ENCODE data around the gene PIK3CA.

GRCh38 chr3:179189759-179190158 lies 41.6 kb downstream of the PIK3CA start:
- TF ChIP-seq CTCF (IDR thresholded peaks at IDR 0.05) (no peak), ZFX (IDR thresholded peaks at IDR 0.05; ENCODE audit: borderline replicate concordance) (no peak)

Measured in 22Rv1 (cell line).